Neural cell (in vitro differentiated cells): ENCODE results near the gene DUSP22. TPM values are rescaled to one million over a fixed set of nuclear protein-coding genes. Genes with fewer than 3 reads are reported as not detected.

ENCODE experiments used
- H2AFZ ChIP-seq: fragments of 200-600, 300-800 bp; sonication (generic), shearing (Covaris generic); 2 replicates; pipeline ENCODE4 v1.6.0; 2014; ENCODE audit warnings: low read depth, mild to moderate bottlenecking, antibody characterized with exemption, low read length, moderate library complexity
- H3F3A ChIP-seq: fragments of 200-600 bp; shearing (Covaris generic); 2 replicates; pipeline ENCODE4 v1.6.1; 2016; ENCODE audit warnings: mild to moderate bottlenecking, moderate library complexity, mixed read lengths, antibody characterized with exemption, low read length; ENCODE audit not compliant: insufficient read depth, poor library complexity, severe bottlenecking
- H3K27ac ChIP-seq: fragments of 200-600, 300-800 bp; sonication (generic), shearing (Covaris generic); 2 replicates; pipeline ENCODE4 v1.5.1; 2014; ENCODE audit warnings: mild to moderate bottlenecking, low read length, moderate library complexity
- H3K27me3 ChIP-seq: fragments of 300-800, 200-600 bp; sonication (generic), shearing (Covaris generic); 2 replicates; pipeline ENCODE4 v1.6.0; 2014; ENCODE audit warnings: mild to moderate bottlenecking, low read depth, low read length, moderate library complexity; ENCODE audit not compliant: insufficient read depth
- H3K36me3 ChIP-seq: fragments of 300-800, 200-600 bp; sonication (generic), shearing (Covaris generic); 2 replicates; pipeline ENCODE4 v1.5.1; 2014; ENCODE audit warnings: mild to moderate bottlenecking, antibody characterized with exemption, low read length, moderate library complexity; ENCODE audit not compliant: insufficient read depth
- H3K4me2 ChIP-seq: fragments of 300-800, 200-600 bp; sonication (generic), shearing (Covaris generic); 2 replicates; pipeline ENCODE4 v1.6.0; 2014; ENCODE audit warnings: mild to moderate bottlenecking, low read length
- H3K4me3 ChIP-seq: fragments of 300-800, 200-600 bp; sonication (generic), shearing (Covaris generic); 2 replicates; pipeline ENCODE4 v1.5.1; 2014; ENCODE audit warnings: mild to moderate bottlenecking, low read length, moderate library complexity
- H3K79me2 ChIP-seq: fragments of 200-600 bp; shearing (Covaris generic); replicated peaks from 2 replicates; pipeline ENCODE4 v1.6.0; 2014; ENCODE audit warnings: mild to moderate bottlenecking, low read length, moderate library complexity; ENCODE audit not compliant: insufficient read depth
- H3K9ac ChIP-seq: fragments of 300-800, 200-600 bp; sonication (generic), shearing (Covaris generic); 2 replicates; pipeline ENCODE4 v1.6.1; 2016; ENCODE audit warnings: mild to moderate bottlenecking, low read length, mixed read lengths
- H3K9me2 ChIP-seq: fragments of 200-600 bp; shearing (Covaris generic); 2 replicates; pipeline ENCODE4 v1.6.1; 2016; ENCODE audit warnings: mild to moderate bottlenecking, low read length, mixed read lengths; ENCODE audit not compliant: insufficient read depth
- H3K9me3 ChIP-seq: fragments of 200-600, 300-800 bp; sonication (generic), shearing (Covaris generic); 2 replicates; pipeline ENCODE4 v1.6.1; 2016; ENCODE audit warnings: mild to moderate bottlenecking, mixed run types, low read length, moderate library complexity, mixed read lengths
- H4K20me1 ChIP-seq: fragments of 200-600 bp; shearing (Covaris generic); 2 replicates; pipeline ENCODE4 v1.6.1; 2016; ENCODE audit warnings: mild to moderate bottlenecking, mixed run types; ENCODE audit not compliant: insufficient read depth
- CTCF ChIP-seq: fragments of 450-650 bp; IDR thresholded peaks from 2 replicates; pipeline ENCODE4 v1.5.1; 2014; ENCODE audit warnings: antibody characterized with exemption, mild to moderate bottlenecking, moderate library complexity; ENCODE audit not compliant: poor library complexity, severe bottlenecking
- EP300 ChIP-seq: fragments of 450-650 bp; conservative IDR thresholded peaks from 2 replicates; pipeline ENCODE4 v1.6.1; 2014; ENCODE audit warnings: antibody characterized with exemption, mild to moderate bottlenecking, moderate library complexity; ENCODE audit not compliant: poor library complexity, severe bottlenecking
- MXI1 ChIP-seq: fragments of 450-650 bp; conservative IDR thresholded peaks from 2 replicates; pipeline ENCODE4 v1.6.1; 2014; ENCODE audit warnings: antibody characterized with exemption, mild to moderate bottlenecking; ENCODE audit not compliant: poor library complexity, severe bottlenecking
- POLR2AphosphoS5 ChIP-seq: IDR thresholded peaks from 2 replicates; pipeline ENCODE4 v1.6.1; 2012
- RAD21 ChIP-seq: fragments of 450-650 bp; conservative IDR thresholded peaks from 2 replicates; pipeline ENCODE4 v1.6.1; 2014; ENCODE audit warnings: antibody characterized with exemption, mild to moderate bottlenecking, moderate library complexity
- REST ChIP-seq: IDR thresholded peaks from 2 replicates; pipeline ENCODE4 v1.6.1; 2012; ENCODE audit warnings: borderline replicate concordance
- SMC3 ChIP-seq: fragments of 450-650 bp; conservative IDR thresholded peaks from 2 replicates; pipeline ENCODE4 v1.6.1; 2014; ENCODE audit warnings: antibody characterized with exemption, mild to moderate bottlenecking, moderate library complexity; ENCODE audit not compliant: poor library complexity
- TAF1 ChIP-seq: IDR thresholded peaks from 2 replicates; pipeline ENCODE4 v1.6.1; 2012; ENCODE audit warnings: low read depth
- polyA plus RNA-seq: library from polyadenylated mRNA; depleted of rRNA; stranded (reverse); fragments of >200 nt; gene quantifications from 2 replicates; pipeline ENCODE4 v1.2.3, GENCODE V29; 2014

Gene DUSP22
- polyA plus RNA-seq, 1 donor from 2014 or later = 24.9 TPM

GRCh38 chr6:296151-297122 lies 4.2 kb downstream of the DUSP22 start:
- Histone ChIP-seq H3K9me3 (peaks cover 9% of the 10 kb centered on the region), H3K4me2 (no peak overlapping the region), H3K79me2 (no peaks in the 10 kb centered on the region), H3F3A (no peaks in the 10 kb centered on the region), H2AFZ (no peak overlapping the region), H3K27ac (no peak overlapping the region), H3K9me2 (no peaks in the 10 kb centered on the region), H3K27me3 (no peaks in the 10 kb centered on the region), H4K20me1 (no peaks in the 10 kb centered on the region), H3K9ac (no peak overlapping the region), H3K4me3 (no peak overlapping the region), H3K36me3 (no peaks in the 10 kb centered on the region)
- TF ChIP-seq POLR2AphosphoS5 = no peak
- no peak for TF ChIP-seq REST
- TF ChIP-seq TAF1 = no peak
- no peak for TF ChIP-seq RAD21
- no peak for TF ChIP-seq CTCF
- TF ChIP-seq EP300 = no peak

GRCh38 chr6:297571-298232 lies 5.4 kb downstream of the DUSP22 start:
- Histone ChIP-seq H2AFZ (no peak overlapping the region), H3K27me3 (no peaks in the 10 kb centered on the region), H3K27ac (no peak overlapping the region), H3K9me3 (peaks cover 9% of the 10 kb centered on the region), H3K36me3 (no peaks in the 10 kb centered on the region), H3K4me2 (no peak overlapping the region), H4K20me1 (no peaks in the 10 kb centered on the region), H3F3A (no peaks in the 10 kb centered on the region), H3K4me3 (no peak overlapping the region), H3K9ac (no peak overlapping the region), H3K9me2 (no peaks in the 10 kb centered on the region), H3K79me2 (no peaks in the 10 kb centered on the region)
- TF ChIP-seq REST (no peak), SMC3 (no peak), RAD21 (no peak), CTCF (no peak), MXI1 (no peak), POLR2AphosphoS5 (no peak)
